Kidney (tissue), 14 donors: ENCODE measurements around the gene NAV1. TPM values are rescaled to one million over a fixed set of nuclear protein-coding genes. Genes with fewer than 3 reads are reported as not detected.

Experiments used
- DNase-seq, 5 donors: peaks; one replicate each; pipeline ENCODE4 v3.0.0-alpha.2; 2013 to 2020
- FAIRE-seq: peaks from 2 replicates; lab custom pipeline; 2012; peaks lifted over from hg19 to GRCh38; lab: Jason Lieb, UNC
- H3K27ac ChIP-seq, 2 donors: one replicate each; pipeline ENCODE4 v1.7.0; 2013; ENCODE audit warnings: low read depth in 2 of 2, low read length in 2 of 2, inconsistent platforms in 1 of 2
- H3K27me3 ChIP-seq: one replicate; pipeline ENCODE4 v1.7.1; 2013; ENCODE audit warnings: low read length, inconsistent platforms; ENCODE audit not compliant: control insufficient read depth, insufficient read depth
- H3K36me3 ChIP-seq, 3 donors: one replicate each; pipeline versions ENCODE4 v1.7.0 to v1.7.1; 2013; ENCODE audit warnings: low read length in 3 of 3, control low read depth in 1 of 3, inconsistent platforms in 1 of 3; ENCODE audit not compliant: insufficient read depth in 3 of 3, control insufficient read depth in 2 of 3
- H3K4me1 ChIP-seq, 3 donors: one replicate each; pipeline versions ENCODE4 v1.7.0 to v1.7.1; 2013; ENCODE audit warnings: low read length in 3 of 3, inconsistent platforms in 1 of 3, low read depth in 1 of 3; ENCODE audit not compliant: control insufficient read depth in 2 of 3, insufficient read depth in 2 of 3
- H3K4me3 ChIP-seq, 3 donors: one replicate each; pipeline versions ENCODE4 v1.7.0 to v1.8.1; 2013; ENCODE audit warnings: low read length in 3 of 3, control low read depth in 1 of 3, inconsistent platforms in 1 of 3
- H3K9ac ChIP-seq, 3 donors: one replicate each; pipeline versions ENCODE4 v1.7.0 to v1.7.1; 2013; ENCODE audit warnings: low read length in 3 of 3, control low read depth in 1 of 3, inconsistent platforms in 1 of 3
- H3K9me3 ChIP-seq, 3 donors: one replicate each; pipeline versions ENCODE4 v1.7.0 to v1.7.1; 2013; ENCODE audit warnings: low read length in 3 of 3, control low read depth in 1 of 3, inconsistent platforms in 1 of 3; ENCODE audit not compliant: control insufficient read depth in 2 of 3, insufficient read depth in 1 of 3
- CTCF ChIP-seq: IDR thresholded peaks from 3 replicates; pipeline ENCODE4 v1.5.1; 2012; ENCODE audit warnings: mild to moderate bottlenecking, moderate library complexity, borderline replicate concordance; ENCODE audit not compliant: insufficient read depth; ENCODE audit errors: extremely low read depth
- intact Hi-C: fragments of 100-400 bp; cut with DNase I; formaldehyde crosslinking; loops from one replicate; pipeline ENCODE4 v1.11.1; 2022
- polyA plus RNA-seq: library from polyadenylated mRNA; stranded (reverse); fragments of 350-450 nt; fragmentation: Illumina TruSeq; extraction: RNeasy Lipid Tissue Mini Kit (QIAGEN cat#74804); gene quantifications from one replicate; pipeline ENCODE4 v1.2.3, GENCODE V29; 2014; ENCODE audit warnings: low read depth, low replicate concordance; ENCODE audit not compliant: insufficient read depth
- total RNA-seq: library from RNA; stranded (reverse); fragmentation: NEBNext Ultra II Directional; extraction: Animal tissue kit (Norgen Biotek cat#: 25700); gene quantifications from one replicate; pipeline ENCODE4 v1.2.1, GENCODE V29; 2021
- donor health status: control.
- donor health status: control.
- donor health status: control.
- donor health status: control.
- donor health status: control.
- donor health status: DM: yes; HTN: yes; CAD: no.
- donor health status: Normal renal cell carcinoma (clear cell type).

NAV1 gene
- total and polyA plus RNA-seq, 2 donors from 2014 or later = 1.7 to 23.0 TPM

GRCh38 chr1:201500670-201501120 lies 38.2 kb upstream of the NAV1 start:
- Histone ChIP-seq H3K27ac (peak overlapping the region; percentile 69 to 82), H3K9me3 (no peaks in the 10 kb centered on the region), H3K9ac (peak overlapping the region in 1 of 3 donors; percentile 51), H3K27me3 (no peaks in the 10 kb centered on the region), H3K4me3 (peak overlapping the region in 1 of 3 donors; percentile 15), H3K4me1 (peaks cover 16 to 40% (median 30%) of the 10 kb centered on the region in 3 donors), H3K36me3 (no peaks in the 10 kb centered on the region)
- DNase-seq (peak in 3 of 5 donors; percentile 60 to 82 (median 81)), FAIRE-seq (no peak)
- intact Hi-C loops = no loop called here
- no peak for TF ChIP-seq CTCF

GRCh38 chr1:201501144-201501543 lies 37.8 kb upstream of the NAV1 start:
- Histone ChIP-seq H3K27ac (peak overlapping the region; percentile 69 to 82), H3K4me3 (no peak overlapping the region), H3K36me3 (no peaks in the 10 kb centered on the region), H3K27me3 (no peaks in the 10 kb centered on the region), H3K9me3 (no peaks in the 10 kb centered on the region), H3K4me1 (peaks cover 18 to 43% (median 32%) of the 10 kb centered on the region in 3 donors), H3K9ac (peak overlapping the region in 1 of 3 donors; percentile 51)
- intact Hi-C loops = no loop called here
- no peak for FAIRE-seq
- no peak for TF ChIP-seq CTCF
- no peak for DNase-seq

GRCh38 chr1:201501812-201502510 lies 37.0 kb upstream of the NAV1 start:
- Histone ChIP-seq H3K9ac (peak overlapping the region in 2 of 3 donors; percentile 12 to 59), H3K27ac (peak overlapping the region; percentile 78 to 92), H3K9me3 (no peaks in the 10 kb centered on the region), H3K36me3 (no peaks in the 10 kb centered on the region), H3K4me3 (peak overlapping the region in 1 of 3 donors; percentile 7), H3K4me1 (peaks cover 20 to 40% (median 28%) of the 10 kb centered on the region in 3 donors), H3K27me3 (no peaks in the 10 kb centered on the region)
- peak in 4 of 5 donors; percentile 93 to 96 (median 95) for DNase-seq
- TF ChIP-seq CTCF = no peak
- FAIRE-seq = no peak
- intact Hi-C loops = no loop called here
